HT1080 (cell line): ENCODE results near the gene PPIG. TPM values are rescaled to one million over a fixed set of nuclear protein-coding genes. Genes with fewer than 3 reads are reported as not detected.
"Not testable (repeated sequence)": the region's sequence is repeated elsewhere in the genome, so short reads cannot be mapped to it uniquely, and the experiment has no call there.

Source experiments
- DNase-seq: peaks from one replicate; pipeline ENCODE4 v3.0.0-alpha.2; 2015; ENCODE audit warnings: low read depth
- total RNA-seq: library from RNA; depleted of rRNA; stranded (reverse); fragments of >200 nt; shearing (Covaris generic); gene quantifications from 2 replicates; pipeline ENCODE4 v1.2.3, GENCODE V29; 2014

PPIG gene
- total RNA-seq, 1 experiment from 2014 or later = 24.0 TPM

- DNase-seq = no peak
Observed at GRCh38 chr2:169663247-169663646, 79.1 kb downstream of the PPIG start.

GRCh38 chr2:169664600-169664977, 80.4 kb downstream of the PPIG start:
- DNase-seq = no peak

DNA sequence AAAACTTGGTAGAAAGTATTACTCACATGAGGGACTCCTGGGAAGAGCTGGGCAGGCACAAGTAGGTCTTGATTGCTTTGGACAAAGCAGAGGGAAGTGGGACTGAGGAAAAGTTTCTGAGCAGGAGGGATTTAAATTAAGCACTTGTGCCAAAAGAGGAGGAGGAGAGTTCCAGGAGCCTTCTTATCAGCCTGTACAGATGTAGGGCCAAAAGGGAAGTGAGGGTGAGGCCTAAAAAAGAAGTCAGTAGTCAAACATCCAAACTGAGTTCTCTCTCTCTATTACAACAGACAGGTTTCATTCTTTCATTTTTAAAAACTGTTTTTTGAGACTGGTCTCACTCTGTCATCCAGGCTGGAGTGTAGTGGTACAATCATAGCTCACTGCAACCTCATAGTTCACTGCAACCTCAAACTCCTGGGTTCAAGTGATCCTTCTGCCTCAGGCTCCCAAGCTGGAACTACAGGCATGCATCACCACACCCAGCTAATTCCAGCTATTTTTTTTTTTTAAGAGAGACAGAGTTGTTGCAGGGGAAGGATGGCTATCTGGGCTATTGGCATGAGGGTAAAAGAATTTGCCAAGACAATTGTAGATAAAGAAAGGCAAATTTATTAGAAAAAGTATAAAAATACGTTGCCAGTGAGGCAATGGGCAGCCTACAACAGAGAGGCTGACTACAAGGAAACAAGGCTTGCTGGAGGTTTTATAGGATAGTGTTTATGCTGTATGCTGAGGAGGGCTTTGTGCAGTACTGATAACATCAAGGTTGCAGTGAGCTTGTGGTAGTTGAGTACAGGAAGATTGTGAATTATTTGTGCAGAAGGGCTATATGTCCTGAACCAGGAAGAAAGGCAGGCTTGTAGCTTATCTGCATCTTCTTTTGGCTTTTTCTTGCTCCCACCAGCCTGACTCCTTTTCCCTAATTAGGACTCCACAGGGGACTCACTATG, 81.1 kb downstream of the PPIG start:
- DNase-seq = no peak

DNA sequence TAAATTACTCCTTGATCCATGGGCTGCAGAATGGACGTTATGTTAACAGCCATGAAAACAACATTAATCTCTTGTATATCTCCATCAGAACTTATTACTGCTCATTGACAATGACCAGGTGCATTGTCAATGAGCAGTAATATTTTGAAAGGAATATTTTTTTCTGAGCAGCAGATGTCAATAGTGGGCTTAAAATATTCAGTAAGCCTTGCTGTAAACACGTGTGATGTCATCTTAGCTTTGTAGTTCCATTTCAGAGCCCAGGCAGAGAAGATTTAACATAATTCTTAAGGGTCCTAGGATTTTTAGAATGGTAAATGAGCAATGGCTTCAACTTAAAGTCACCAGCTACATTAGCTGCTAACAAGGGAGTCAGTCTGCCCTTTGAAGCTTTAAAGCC, 83.4 kb downstream of the PPIG start:
- DNase-seq = no peak

- no peak for DNase-seq
Observed at GRCh38 chr2:169670215-169670651, 86.1 kb downstream of the PPIG start.

GRCh38 chr2:169670937-169671336, 86.8 kb downstream of the PPIG start:
- DNase-seq = no peak

DNA sequence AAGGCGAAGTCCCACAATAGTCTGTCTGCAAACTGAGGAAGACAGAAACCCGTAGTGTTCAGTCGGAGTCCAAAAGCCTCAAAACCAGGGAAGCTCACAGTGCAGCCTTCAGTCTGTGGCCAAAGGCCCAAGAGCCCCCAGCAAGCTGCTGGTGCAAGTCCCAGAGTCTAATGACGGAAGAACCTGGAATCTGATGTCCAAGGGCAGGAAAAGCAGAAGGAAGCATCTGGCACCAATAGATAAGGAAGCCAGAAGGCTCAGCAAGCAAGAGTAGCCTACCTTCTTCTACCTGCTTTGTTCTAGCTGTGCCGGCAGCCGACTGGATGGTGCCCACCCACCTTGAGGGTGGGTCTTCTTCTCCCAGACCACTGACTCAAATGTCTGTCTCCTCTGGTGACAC, 88.3 kb downstream of the PPIG start:
- DNase-seq = no peak

DNA sequence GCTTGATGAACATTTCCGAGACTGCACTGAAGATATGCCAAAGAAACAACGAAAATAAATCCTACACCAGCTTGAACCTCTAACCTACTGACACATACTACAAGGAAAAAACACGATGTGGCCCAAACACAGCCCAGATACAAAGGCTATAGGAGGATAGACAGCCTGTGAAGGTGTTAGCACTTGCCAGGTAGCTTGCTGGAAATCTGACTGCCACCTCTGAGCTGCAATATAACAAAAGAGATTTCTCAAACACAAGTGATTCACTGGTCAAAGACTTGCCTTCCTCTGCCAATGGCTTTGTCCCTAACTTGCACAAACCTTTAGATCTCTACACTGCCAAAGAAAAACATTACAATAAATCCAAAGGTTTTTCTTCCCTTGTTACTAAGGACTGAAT, 89.0 kb downstream of the PPIG start:
- DNase-seq = no peak

DNA sequence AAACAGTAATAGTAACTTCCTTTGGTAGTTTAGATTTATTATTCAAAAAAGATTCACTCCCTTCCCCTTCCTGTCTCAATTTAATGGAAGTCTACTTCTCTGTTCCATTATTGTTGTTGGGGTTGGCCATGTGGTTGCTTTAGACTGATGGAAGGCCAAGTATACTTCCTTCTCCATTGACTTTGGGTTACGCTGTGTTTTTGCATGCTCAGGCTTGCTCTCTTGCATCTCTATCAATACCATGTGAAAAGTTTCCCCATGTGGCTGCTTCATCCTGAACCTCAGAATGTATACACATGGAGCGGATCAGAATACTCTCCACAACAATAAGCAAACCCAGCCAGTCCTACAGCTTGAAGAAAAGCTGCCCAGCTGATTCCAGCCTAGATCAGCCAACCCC, 89.8 kb downstream of the PPIG start:
- no peak for DNase-seq

- no peak for DNase-seq
Observed at GRCh38 chr2:169676357-169676756, 92.2 kb downstream of the PPIG start.

GRCh38 chr2:169676850-169677249, 92.7 kb downstream of the PPIG start:
- no peak for DNase-seq

DNA sequence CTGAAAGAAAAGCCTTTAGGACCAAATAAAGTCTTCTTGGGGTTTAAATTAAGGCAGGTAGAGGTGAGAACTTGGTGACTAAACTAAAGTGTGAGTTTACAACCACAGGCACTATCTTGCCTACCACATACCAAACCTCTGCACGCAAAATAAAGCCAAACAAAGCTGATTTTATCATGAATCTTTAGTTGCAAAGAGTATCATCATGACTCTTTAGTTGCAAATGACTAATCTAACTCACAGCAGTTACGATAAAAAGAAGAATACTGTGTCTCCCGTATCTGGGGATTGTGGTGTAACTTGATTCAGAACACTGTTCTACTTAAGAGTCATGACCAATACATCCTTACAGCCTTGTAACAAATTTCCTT, 98.9 kb downstream of the PPIG start:
- DNase-seq = peak; percentile 13

DNA sequence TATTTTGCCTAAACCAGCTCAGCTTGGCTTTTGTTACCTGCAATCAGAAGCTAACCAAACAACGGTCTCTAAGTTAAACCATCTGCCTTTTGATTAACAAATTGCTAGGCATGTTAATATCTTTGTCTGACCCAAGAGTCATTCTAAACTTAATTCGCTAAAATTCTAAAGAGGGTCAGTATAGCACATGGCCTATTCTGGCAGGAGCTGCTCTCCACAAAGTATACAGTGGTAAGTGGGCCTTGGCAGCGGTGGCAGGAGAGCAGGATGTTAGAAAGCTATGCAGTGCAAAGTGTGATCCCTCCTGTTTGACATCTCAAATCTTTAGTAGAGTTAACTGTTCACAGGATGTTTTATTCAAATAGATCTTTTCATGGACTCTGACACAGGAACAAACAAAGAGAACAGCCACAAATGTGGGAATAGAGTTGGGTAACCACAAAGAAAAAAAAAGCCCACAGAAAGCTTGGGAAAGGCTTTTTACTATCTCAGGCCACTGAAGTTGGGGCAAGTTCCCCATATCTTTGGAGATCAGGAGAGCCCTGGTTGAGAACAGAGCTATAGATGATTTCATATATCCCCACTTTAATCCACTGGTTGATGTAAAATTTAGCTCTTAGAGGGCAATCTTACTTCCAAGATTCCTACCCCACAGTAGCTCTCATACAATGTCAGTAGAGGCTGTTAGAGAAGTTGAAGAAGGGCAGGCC, 99.4 kb downstream of the PPIG start:
- peak; percentile 13 for DNase-seq

- no peak for DNase-seq
Observed at GRCh38 chr2:169684135-169684565, 100.0 kb downstream of the PPIG start.

GRCh38 chr2:169684712-169685111, 100.6 kb downstream of the PPIG start:
- DNase-seq = not testable (repeated sequence)

DNA sequence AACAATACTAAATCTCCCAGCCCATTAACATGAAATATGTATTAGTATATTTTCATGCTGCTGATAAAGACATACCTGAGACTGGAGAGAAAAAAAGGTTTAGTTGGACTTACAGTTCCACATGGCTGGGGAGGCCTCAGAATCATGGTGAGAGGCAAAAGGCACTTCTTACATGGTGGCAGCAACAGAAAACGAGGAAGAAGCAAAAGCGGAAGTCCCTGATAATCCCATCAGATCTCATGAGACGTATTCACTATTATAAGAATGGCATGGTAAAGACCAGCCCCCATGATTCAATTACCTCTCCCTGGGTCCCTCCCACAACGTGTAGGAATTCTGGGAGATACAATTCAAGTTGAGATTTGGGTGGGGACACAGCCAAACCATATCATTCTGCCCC, 102.7 kb downstream of the PPIG start:
- not testable (repeated sequence) for DNase-seq

- DNase-seq = not testable (repeated sequence)
Observed at GRCh38 chr2:169687943-169688342, 103.8 kb downstream of the PPIG start.

- DNase-seq = no peak
Observed at GRCh38 chr2:169690958-169691357, 106.8 kb downstream of the PPIG start.
